Skin of body (tissue), 2 donors: ENCODE measurements around the gene PARP14. TPM values are rescaled to one million over a fixed set of nuclear protein-coding genes. Genes with fewer than 3 reads are reported as not detected.

Source experiments
- DNase-seq: peaks from one replicate; lab custom pipeline; 2025; lab: John Stamatoyannopoulos, UW
- total RNA-seq: library from RNA; depleted of rRNA; stranded (reverse); fragments of >200 nt; gene quantifications from one replicate; pipeline ENCODE4 v1.2.3, GENCODE V29; 2014

PARP14 gene
- total RNA-seq, 1 donor from 2014 or later = 24.6 TPM

- DNase-seq = no peak
Measured at GRCh38 chr3:122770521-122771202, 90.0 kb downstream of the PARP14 start.

- no peak for DNase-seq
Measured at GRCh38 chr3:122772827-122773226, 92.2 kb downstream of the PARP14 start.

- DNase-seq = no peak
Measured at GRCh38 chr3:122773944-122774509, 93.4 kb downstream of the PARP14 start.

- DNase-seq = no peak
Measured at GRCh38 chr3:122774564-122774963, 93.9 kb downstream of the PARP14 start.

DNA sequence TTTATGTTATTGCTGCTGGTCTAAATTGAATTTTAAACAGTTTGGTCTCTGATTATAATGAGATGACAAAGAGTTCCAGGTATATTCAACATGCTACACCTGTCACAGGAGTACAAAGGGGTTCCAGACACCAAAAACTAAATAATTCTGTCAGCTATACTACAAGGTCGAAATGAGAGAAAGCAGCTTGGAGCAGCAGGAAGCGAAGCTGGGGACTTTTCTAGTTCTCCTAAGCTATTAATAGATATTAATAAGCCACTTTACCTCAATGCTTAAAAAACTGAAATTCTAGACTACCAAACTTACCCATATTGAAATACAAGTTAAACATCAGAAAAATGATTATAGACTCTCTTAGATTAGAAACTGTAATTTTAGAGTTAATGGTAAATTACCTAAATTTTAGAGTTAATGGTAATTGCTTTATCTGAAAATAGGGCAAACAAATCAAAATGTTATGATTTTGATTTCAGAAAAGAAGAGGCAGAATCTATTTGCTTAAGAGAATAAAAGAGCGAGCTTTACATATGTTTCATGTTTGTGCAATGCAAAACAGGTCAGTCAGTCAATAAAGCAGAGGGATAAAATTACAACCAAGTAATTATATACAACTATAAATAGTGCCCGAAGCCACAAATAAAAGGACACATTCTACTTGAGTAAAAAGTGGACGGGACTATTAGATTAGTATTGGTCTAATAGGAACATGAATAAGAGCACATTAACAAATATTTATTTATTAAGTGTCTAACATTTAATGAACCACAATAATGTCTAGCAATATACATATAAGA lies 96.2 kb downstream of the PARP14 start:
- no peak for DNase-seq

GRCh38 chr3:122777563-122777962 lies 96.9 kb downstream of the PARP14 start:
- DNase-seq = no peak

Other genes with a start within 250 kb of the PARP14 start
- 29.4 TPM for gene KPNA1, start 165.9 kb upstream of the PARP14 start, total RNA-seq
- gene PARP9, start 116.5 kb upstream of the PARP14 start, total RNA-seq = 12.8 TPM
- gene DTX3L, start 116.5 kb upstream of the PARP14 start, total RNA-seq = 10.6 TPM
- gene PARP15, start 103.2 kb upstream of the PARP14 start, total RNA-seq = 0.99 TPM
- gene HSPBAP1, start 113.0 kb downstream of the PARP14 start, total RNA-seq = 8.0 TPM
- 13.2 TPM for gene SLC49A4, start 114.2 kb downstream of the PARP14 start, total RNA-seq